ENCODE data around the gene GLDN.
A peak's percentile ranks its signal among the peaks of the same experiment; 100 is the strongest.

The GLDN gene

DNA sequence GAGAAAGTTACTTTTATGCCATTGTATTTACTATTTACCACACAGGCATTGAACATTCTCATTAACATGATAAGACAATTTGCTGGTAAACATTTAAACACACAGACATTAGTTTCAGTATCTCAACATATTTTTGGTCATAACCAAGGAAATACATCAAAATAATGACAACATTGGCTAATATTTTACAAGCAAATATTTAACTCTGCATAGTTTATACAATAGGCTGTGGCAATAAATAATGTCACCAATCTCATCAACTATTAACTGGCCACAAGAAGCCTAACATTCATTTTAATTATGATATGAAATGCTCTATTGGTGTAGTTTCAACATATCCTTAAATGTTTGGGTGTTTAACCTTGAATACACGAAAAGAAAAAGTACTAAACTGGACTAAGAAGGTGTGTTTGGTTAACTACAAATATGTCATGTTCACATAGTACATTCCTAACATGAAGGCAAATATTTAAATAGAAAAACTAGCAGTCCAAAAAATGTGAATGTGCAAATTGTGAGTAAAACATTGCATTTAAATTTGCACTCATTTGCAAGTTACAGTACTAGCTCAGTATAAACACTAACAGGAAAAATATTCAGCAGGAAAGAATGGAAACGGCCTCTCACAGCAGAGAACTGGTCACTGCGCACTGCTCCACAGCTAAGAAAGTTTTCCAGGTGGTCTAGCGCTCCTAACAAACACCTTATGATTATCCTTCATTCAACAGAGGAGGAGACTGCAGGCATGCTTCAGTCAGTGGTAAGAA lies 106.6 kb downstream of the GLDN start:
- DNase-seq: no peak

DNA sequence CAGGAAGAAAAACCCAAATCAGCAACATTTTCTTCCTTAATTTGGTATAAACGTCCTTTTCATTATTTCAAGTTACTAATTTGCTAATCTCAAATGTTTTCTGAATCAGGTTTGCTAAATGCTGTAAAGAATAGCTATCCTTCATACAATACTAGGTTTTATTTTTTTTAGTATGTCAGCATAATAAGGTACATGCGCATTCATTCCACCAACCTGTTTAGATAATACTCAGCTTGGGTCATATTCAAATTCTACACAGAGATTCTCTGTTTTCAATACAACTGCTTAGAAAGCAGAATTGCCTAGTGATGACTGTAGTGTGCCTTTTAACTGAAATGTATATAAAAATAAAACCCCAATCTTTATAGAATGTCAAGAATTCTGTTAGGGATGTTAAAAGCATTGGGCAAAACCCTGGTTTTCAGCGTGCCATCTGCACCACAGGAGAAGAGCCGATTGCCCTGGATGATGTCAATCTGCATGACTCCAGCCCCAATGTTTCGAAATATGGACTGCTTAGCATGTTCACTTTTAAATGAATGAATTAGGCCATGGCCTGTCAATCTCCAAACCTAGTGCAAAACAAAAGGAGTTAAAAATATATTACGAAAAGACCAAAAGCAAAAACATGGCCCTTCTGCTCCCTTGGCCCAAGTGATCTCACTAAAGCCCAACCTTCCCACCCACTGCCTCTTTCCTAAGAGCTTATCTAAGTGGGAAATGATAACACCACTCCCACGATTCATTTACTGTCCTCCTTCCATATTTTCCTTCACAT lies 107.4 kb downstream of the GLDN start:
- DNase-seq: peak; percentile 64

DNA sequence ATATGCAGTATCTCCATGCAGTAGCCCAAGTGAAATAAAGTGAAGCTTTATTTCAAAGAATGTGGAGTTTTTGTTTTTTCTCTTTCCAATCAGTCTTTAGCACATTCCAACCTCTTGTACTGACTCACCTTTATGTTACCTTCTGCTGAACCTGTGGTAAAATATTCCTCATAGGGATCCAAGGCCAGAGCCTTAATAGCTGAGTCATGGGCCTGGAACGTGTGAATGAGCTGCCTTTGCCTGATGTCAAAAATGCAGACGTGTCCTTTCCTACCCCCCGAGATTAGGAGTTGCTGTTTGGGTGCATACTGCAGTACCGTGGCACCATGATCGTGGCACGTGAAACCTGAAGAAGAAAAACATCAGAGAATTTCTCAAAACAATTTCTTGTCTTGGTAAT lies 108.5 kb downstream of the GLDN start:
- no peak for DNase-seq

Measured in suppressor macrophage treated with lipopolysaccharide for 4 hours (primary cell).